ENCODE data around the gene ILRUN. TPM values are rescaled to one million over a fixed set of nuclear protein-coding genes. Genes with fewer than 3 reads are reported as not detected.
A peak's percentile ranks its signal among the peaks of the same experiment; 100 is the strongest.

The ILRUN gene
- polyA plus RNA-seq, 3 donors: 6.2 to 19.3 (median 6.5) TPM

DNA sequence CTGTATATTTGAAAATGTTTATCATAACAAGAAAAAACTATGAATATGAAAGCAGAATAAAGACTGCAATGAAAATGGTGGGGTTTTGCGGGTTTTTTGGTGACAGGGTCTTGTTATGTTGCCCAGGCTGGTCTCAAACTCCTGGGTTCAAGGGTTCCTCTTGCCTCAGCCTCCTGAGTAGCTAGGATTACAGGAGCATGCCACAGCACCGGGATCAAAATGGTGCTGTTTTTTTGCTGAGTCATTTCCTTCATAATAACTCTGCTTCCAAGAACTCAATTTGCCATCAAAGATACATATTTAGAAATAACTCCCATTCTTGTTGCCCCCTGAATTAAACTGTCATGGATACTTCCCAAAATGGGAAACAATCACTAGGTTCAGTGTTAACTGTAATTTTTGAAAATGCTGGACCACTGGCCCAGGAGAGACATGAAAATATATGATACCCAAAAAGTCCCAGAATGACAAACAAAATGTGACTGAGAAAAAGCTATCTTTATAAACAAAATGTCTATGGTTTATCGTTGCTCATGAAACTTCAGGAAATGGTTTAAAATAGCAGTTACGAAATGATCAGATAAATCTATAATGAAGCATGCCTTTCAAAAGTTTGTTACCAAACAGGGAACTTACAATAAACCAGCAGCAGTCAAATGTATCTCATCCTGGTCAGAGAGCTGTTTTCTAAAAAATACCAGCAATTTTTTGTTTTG, 32.2 kb downstream of the ILRUN start:
- peak overlapping the region; percentile 34 for H3K9ac ChIP-seq (ENCODE audit: insufficient read depth, low read length, poor library complexity, severe bottlenecking)
- Mint-ChIP-seq H3K27me3 (ENCODE audit: low read depth in 3 of 3) (no peaks in the 10 kb centered on the region), H3K36me3 (no peaks in the 10 kb centered on the region), H3K4me3 (peak overlapping the region; percentile 54 to 70), H3K9me3 (no peaks in the 10 kb centered on the region), H3K4me1 (peaks cover 54% of the 10 kb centered on the region), H3K27ac (peak overlapping the region; percentile 85 to 96 (median 91))
- H3K9me3 ChIP-seq (replicated peaks in 1 of 2; ENCODE audit: control insufficient read depth in 1 of 2, insufficient read depth in 1 of 2, low read length in 2 of 2): no peaks in the 10 kb centered on the region
- H2AFZ ChIP-seq (ENCODE audit: insufficient read depth, low read depth, low read length, poor library complexity, severe bottlenecking): peak overlapping the region; percentile 37
- WGBS (ENCODE audit: insufficient coverage): 0% methylated on average over 1 of the region's 4 CpGs
- H3K36me3 ChIP-seq (replicated peaks in 1 of 2; ENCODE audit: control insufficient read depth in 1 of 2, insufficient read depth in 2 of 2, low read length in 2 of 2): no peaks in the 10 kb centered on the region
- H3K4me3 ChIP-seq (replicated peaks in 1 of 3; ENCODE audit: low read depth in 2 of 3, low read length in 3 of 3): peak overlapping the region in 2 of 3 experiments; percentile 29 to 65
- H3K79me2 ChIP-seq (ENCODE audit: insufficient read depth, low read length): peaks cover 95% of the 10 kb centered on the region
- H3K4me1 ChIP-seq (ENCODE audit: control insufficient read depth in 1 of 2, insufficient read depth in 2 of 2, low read length in 2 of 2): peaks cover 37 to 47% of the 10 kb centered on the region in 2 donors
- TF ChIP-seq CTCF (IDR thresholded peaks at IDR 0.05): no peak
- peak in 2 of 3 donors; percentile 33 to 37 for DNase-seq
- no peaks in the 10 kb centered on the region for H3K27me3 ChIP-seq (ENCODE audit: control insufficient read depth in 2 of 2, insufficient read depth in 2 of 2, low read length in 2 of 2)
- H4K20me1 ChIP-seq (ENCODE audit: insufficient read depth, low read length): no peaks in the 10 kb centered on the region
- H3K27ac ChIP-seq (ENCODE audit: low read depth in 1 of 2, low read length in 2 of 2): peak overlapping the region; percentile 67 to 86
- peak overlapping the region; percentile 72 for H3K4me2 ChIP-seq (replicated peaks; ENCODE audit: extremely low read depth, low read length, poor library complexity, severe bottlenecking)
- intact Hi-C loops (cut with micrococcal nuclease): loop anchor here (5.0 kb wide), 1 partner anchor 33 kb away; the partner anchor contains the start of gene ILRUN (in 2 of the 2)

GRCh38 chr6:34663831-34664255, 32.7 kb downstream of the ILRUN start:
- H3K36me3 ChIP-seq (replicated peaks in 1 of 2; ENCODE audit: control insufficient read depth in 1 of 2, insufficient read depth in 2 of 2, low read length in 2 of 2): no peaks in the 10 kb centered on the region
- H3K4me2 ChIP-seq (replicated peaks; ENCODE audit: extremely low read depth, low read length, poor library complexity, severe bottlenecking): peak overlapping the region; percentile 72
- no peak overlapping the region for H3K9ac ChIP-seq (ENCODE audit: insufficient read depth, low read length, poor library complexity, severe bottlenecking)
- no peak for TF ChIP-seq CTCF (IDR thresholded peaks at IDR 0.05)
- H3K4me3 Mint-ChIP-seq: peak overlapping the region; percentile 54 to 82
- DNase-seq: peak; percentile 48 to 81 (median 78)
- no peaks in the 10 kb centered on the region for H3K36me3 Mint-ChIP-seq
- no peaks in the 10 kb centered on the region for H3K9me3 ChIP-seq (replicated peaks in 1 of 2; ENCODE audit: control insufficient read depth in 1 of 2, insufficient read depth in 1 of 2, low read length in 2 of 2)
- no peaks in the 10 kb centered on the region for H3K27me3 Mint-ChIP-seq (ENCODE audit: low read depth in 3 of 3)
- H3K79me2 ChIP-seq (ENCODE audit: insufficient read depth, low read length): peaks cover 95% of the 10 kb centered on the region
- peak overlapping the region; percentile 67 to 86 for H3K27ac ChIP-seq (ENCODE audit: low read depth in 1 of 2, low read length in 2 of 2)
- peaks cover 39 to 49% of the 10 kb centered on the region in 2 donors for H3K4me1 ChIP-seq (ENCODE audit: control insufficient read depth in 1 of 2, insufficient read depth in 2 of 2, low read length in 2 of 2)
- peaks cover 57% of the 10 kb centered on the region for H3K4me1 Mint-ChIP-seq
- no peak overlapping the region for H2AFZ ChIP-seq (ENCODE audit: insufficient read depth, low read depth, low read length, poor library complexity, severe bottlenecking)
- peak overlapping the region in 2 of 3 experiments; percentile 29 to 65 for H3K4me3 ChIP-seq (replicated peaks in 1 of 3; ENCODE audit: low read depth in 2 of 3, low read length in 3 of 3)
- no peaks in the 10 kb centered on the region for H3K9me3 Mint-ChIP-seq
- intact Hi-C loops (cut with micrococcal nuclease): loop anchor here (5.0 kb wide), 1 partner anchor 33 kb away; the partner anchor contains the start of gene ILRUN (in 2 of the 2)
- 6% methylated on average over 2 of the region's 5 CpGs for WGBS (ENCODE audit: insufficient coverage)
- H3K27ac Mint-ChIP-seq: peak overlapping the region; percentile 85 to 96 (median 91)
- no peaks in the 10 kb centered on the region for H4K20me1 ChIP-seq (ENCODE audit: insufficient read depth, low read length)
- H3K27me3 ChIP-seq (ENCODE audit: control insufficient read depth in 2 of 2, insufficient read depth in 2 of 2, low read length in 2 of 2): no peaks in the 10 kb centered on the region

Data from CD14-positive monocyte (primary cell).